Ovary (tissue), 3 donors: ENCODE measurements around the gene ETV6.

ENCODE experiments used
- EP300 ChIP-seq: sonication (generic); formaldehyde crosslinking; IDR thresholded peaks from one replicate; pipeline ENCODE4 v1.6.1; 2017; ENCODE audit warnings: antibody characterized with exemption
- TF ChIP-seq, protein P1 (sequence below), 3 donors: fragments of 450-650 bp in 2 of 3; fragments of 200-600 bp in 1 of 3; IDR thresholded peaks; one replicate each; pipeline versions ENCODE4 v1.5.1 to v1.8.0; 2016 to 2022; ENCODE audit warnings: antibody characterized with exemption in 3 of 3, mild to moderate bottlenecking in 1 of 3
- donor health status: DM: no; HTN: no; CAD: no.

DNA sequence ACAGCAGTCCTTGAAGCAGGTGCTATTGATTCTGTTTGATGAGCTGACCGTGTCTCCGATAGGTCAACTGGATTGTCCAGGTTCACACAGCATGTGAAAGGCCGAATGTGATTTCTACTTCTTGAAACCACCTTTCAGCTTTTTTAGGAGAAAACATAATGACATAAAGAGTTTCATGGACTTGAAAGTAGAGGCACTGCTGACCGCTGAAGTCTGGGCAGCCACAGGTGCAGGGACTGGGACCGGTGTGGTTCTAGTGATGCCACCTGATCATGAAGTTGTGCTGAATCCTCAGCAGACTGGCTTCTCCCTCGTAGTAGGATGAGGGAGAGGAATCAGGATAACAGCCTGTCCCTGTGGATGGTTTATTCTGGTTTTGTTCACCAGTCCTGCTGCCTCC, 108.1 kb downstream of the ETV6 start:
- TF ChIP-seq, protein P1, sequence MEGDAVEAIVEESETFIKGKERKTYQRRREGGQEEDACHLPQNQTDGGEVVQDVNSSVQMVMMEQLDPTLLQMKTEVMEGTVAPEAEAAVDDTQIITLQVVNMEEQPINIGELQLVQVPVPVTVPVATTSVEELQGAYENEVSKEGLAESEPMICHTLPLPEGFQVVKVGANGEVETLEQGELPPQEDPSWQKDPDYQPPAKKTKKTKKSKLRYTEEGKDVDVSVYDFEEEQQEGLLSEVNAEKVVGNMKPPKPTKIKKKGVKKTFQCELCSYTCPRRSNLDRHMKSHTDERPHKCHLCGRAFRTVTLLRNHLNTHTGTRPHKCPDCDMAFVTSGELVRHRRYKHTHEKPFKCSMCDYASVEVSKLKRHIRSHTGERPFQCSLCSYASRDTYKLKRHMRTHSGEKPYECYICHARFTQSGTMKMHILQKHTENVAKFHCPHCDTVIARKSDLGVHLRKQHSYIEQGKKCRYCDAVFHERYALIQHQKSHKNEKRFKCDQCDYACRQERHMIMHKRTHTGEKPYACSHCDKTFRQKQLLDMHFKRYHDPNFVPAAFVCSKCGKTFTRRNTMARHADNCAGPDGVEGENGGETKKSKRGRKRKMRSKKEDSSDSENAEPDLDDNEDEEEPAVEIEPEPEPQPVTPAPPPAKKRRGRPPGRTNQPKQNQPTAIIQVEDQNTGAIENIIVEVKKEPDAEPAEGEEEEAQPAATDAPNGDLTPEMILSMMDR (IDR thresholded peaks at IDR 0.05), result no peak
- TF ChIP-seq EP300, result no peak
